H1 (cell line): Measurements from ENCODE around the gene ERVFRD-1. TPM values are rescaled to one million over a fixed set of nuclear protein-coding genes. Genes with fewer than 3 reads are reported as not detected.

Experiments used
- CTCF ChIA-PET: fragments of 300-600 bp; sonication (Branson Sonifier 250); formaldehyde crosslinking; loops from one replicate; lab custom pipeline; 2021; ENCODE audit not compliant: partially characterized antibody; lab: Charles Lee
- POLR2A ChIA-PET: fragments of 300-600 bp; sonication (Branson Sonifier 250); formaldehyde crosslinking; loops from one replicate; lab custom pipeline; 2021; ENCODE audit warnings: inconsistent platforms; ENCODE audit not compliant: partially characterized antibody; lab: Charles Lee
- DNase-seq, 2 experiments: peaks; one replicate each; pipeline versions ENCODE4 v3.0.0 to v3.0.0-alpha.2; 2010 to 2022; ENCODE audit warnings: low spot score in 2 of 2, low read depth in 1 of 2, mixed read lengths in 1 of 2
- FAIRE-seq: peaks from 2 replicates; lab custom pipeline; 2011; peaks lifted over from hg19 to GRCh38; lab: Jason Lieb, UNC
- H2AFZ ChIP-seq: 2 replicates; pipeline ENCODE4 v1.8.1; 2012; ENCODE audit warnings: low read length, inconsistent platforms
- H2AK5ac ChIP-seq: 2 replicates; pipeline ENCODE4 v1.6.1; 2013; ENCODE audit warnings: low read depth, low read length
- H2BK120ac ChIP-seq: replicated peaks from 2 replicates; pipeline ENCODE3; 2013; ENCODE audit warnings: low read depth, low read length, inconsistent platforms
- H2BK12ac ChIP-seq: 2 replicates; pipeline ENCODE4 v1.6.1; 2013; ENCODE audit warnings: low read depth, low read length
- H2BK15ac ChIP-seq: 2 replicates; pipeline ENCODE4 v1.6.1; 2013; ENCODE audit warnings: low read length
- H2BK20ac ChIP-seq: 2 replicates; pipeline ENCODE4 v1.6.1; 2013; ENCODE audit warnings: low read length
- H2BK5ac ChIP-seq: 2 replicates; pipeline ENCODE4 v1.6.1; 2013; ENCODE audit warnings: low read depth, low read length
- H3K14ac ChIP-seq: 2 replicates; pipeline ENCODE4 v1.6.1; 2013; ENCODE audit warnings: inconsistent platforms; ENCODE audit not compliant: insufficient read length
- H3K18ac ChIP-seq: 2 replicates; pipeline ENCODE4 v1.6.1; 2013; ENCODE audit warnings: low read length; ENCODE audit errors: extremely low read depth
- H3K23ac ChIP-seq: 2 replicates; pipeline ENCODE4 v1.6.1; 2013; ENCODE audit warnings: inconsistent platforms; ENCODE audit not compliant: insufficient read length
- H3K23me2 ChIP-seq: 2 replicates; pipeline ENCODE4 v1.6.1; 2013; ENCODE audit warnings: low read depth, low read length
- H3K27ac ChIP-seq: 2 replicates; pipeline ENCODE4 v1.6.1; 2011; ENCODE audit warnings: low read depth, low read length, inconsistent platforms
- H3K27me3 ChIP-seq, 4 experiments: replicated peaks in 1 of 4; 1 replicate in 1 of 4; 2 replicates in 3 of 4; pipeline versions ENCODE4 v1.6.1 to v1.8.1; 2011 to 2013; ENCODE audit warnings: low read length in 3 of 4, mild to moderate bottlenecking in 3 of 4, inconsistent platforms in 2 of 4, mixed read lengths in 2 of 4, moderate library complexity in 1 of 4; ENCODE audit not compliant: control insufficient read depth in 3 of 4, insufficient read depth in 3 of 4; ENCODE audit errors: extremely low read depth in 1 of 4
- H3K36me3 ChIP-seq, 4 experiments: 2 replicates each; pipeline versions ENCODE4 v1.6.1 to v1.8.1; 2011 to 2013; ENCODE audit warnings: mild to moderate bottlenecking in 4 of 4, low read length in 3 of 4, moderate library complexity in 2 of 4, control low read depth in 1 of 4, inconsistent platforms in 1 of 4; ENCODE audit not compliant: insufficient read depth in 4 of 4, control insufficient read depth in 2 of 4
- H3K4ac ChIP-seq: replicated peaks from 2 replicates; pipeline ENCODE3; 2013; ENCODE audit warnings: low read length, low read depth, mixed read lengths, inconsistent platforms; ENCODE audit not compliant: insufficient read length
- H3K4me1 ChIP-seq, 4 experiments: replicated peaks in 1 of 4; 1 replicate in 1 of 4; 2 replicates in 3 of 4; pipeline versions ENCODE4 v1.6.1 to v1.8.1; 2011 to 2013; ENCODE audit warnings: low read length in 3 of 4, inconsistent platforms in 2 of 4, mixed read lengths in 1 of 4; ENCODE audit not compliant: insufficient read depth in 4 of 4, control insufficient read depth in 3 of 4
- H3K4me2 ChIP-seq, 2 experiments: 2 replicates each; pipeline versions ENCODE4 v1.6.1 to v1.8.1; 2011 to 2013; ENCODE audit warnings: low read depth in 2 of 2, low read length in 2 of 2, control low read depth in 1 of 2, inconsistent platforms in 1 of 2, mild to moderate bottlenecking in 1 of 2; ENCODE audit not compliant: insufficient read depth in 1 of 2
- H3K4me3 ChIP-seq, 4 experiments: fragments of 200-600, 300-600 bp in 1 of 4; sonication (generic), shearing (Covaris generic), sonication (Bioruptor Twin) in 1 of 4; 2 replicates each; pipeline versions ENCODE4 v1.5.1 to v1.8.1; 2011 to 2016; ENCODE audit warnings: low read length in 4 of 4, low read depth in 3 of 4, control low read depth in 2 of 4, inconsistent platforms in 2 of 4, mild to moderate bottlenecking in 2 of 4, mixed read lengths in 1 of 4, moderate library complexity in 1 of 4; ENCODE audit not compliant: insufficient read depth in 2 of 4; ENCODE audit errors: extremely low read depth in 1 of 4
- H3K56ac ChIP-seq: replicated peaks from 2 replicates; pipeline ENCODE3; 2013; ENCODE audit warnings: low read depth, mild to moderate bottlenecking, mixed read lengths, low read length, inconsistent platforms; ENCODE audit not compliant: insufficient read length
- H3K79me1 ChIP-seq: 2 replicates; pipeline ENCODE4 v1.6.1; 2013; ENCODE audit warnings: low read depth, low read length, control low read depth
- H3K79me2 ChIP-seq, 2 experiments: 2 replicates each; pipeline versions ENCODE4 v1.6.1 to v1.8.1; 2012 to 2013; ENCODE audit warnings: low read length in 2 of 2, mild to moderate bottlenecking in 2 of 2, inconsistent platforms in 1 of 2; ENCODE audit not compliant: insufficient read depth in 2 of 2, control insufficient read depth in 1 of 2
- H3K9ac ChIP-seq, 4 experiments: replicated peaks in 1 of 4; 1 replicate in 1 of 4; 2 replicates in 3 of 4; pipeline versions ENCODE4 v1.6.1 to v1.8.1; 2011 to 2013; ENCODE audit warnings: low read depth in 3 of 4, low read length in 3 of 4, control low read depth in 2 of 4, mild to moderate bottlenecking in 2 of 4, moderate library complexity in 2 of 4, inconsistent platforms in 1 of 4; ENCODE audit errors: extremely low read depth in 1 of 4
- H3K9me3 ChIP-seq, 2 experiments: 2 replicates each; pipeline versions ENCODE4 v1.6.1 to v1.8.1; 2012 to 2013; ENCODE audit warnings: mild to moderate bottlenecking in 2 of 2, moderate library complexity in 2 of 2, control low read depth in 1 of 2, inconsistent platforms in 1 of 2, low read depth in 1 of 2, low read length in 1 of 2, mixed read lengths in 1 of 2; ENCODE audit not compliant: insufficient read depth in 2 of 2
- H4K20me1 ChIP-seq, 2 experiments: replicated peaks in 1 of 2; 2 replicates each; pipeline versions ENCODE3 to v1.8.1; 2011 to 2013; ENCODE audit warnings: inconsistent platforms in 2 of 2, low read length in 2 of 2, mild to moderate bottlenecking in 1 of 2; ENCODE audit not compliant: insufficient read depth in 2 of 2, control insufficient read depth in 1 of 2
- H4K5ac ChIP-seq: 2 replicates; pipeline ENCODE4 v1.6.1; 2013; ENCODE audit warnings: low read length, low read depth, mixed read lengths, inconsistent platforms; ENCODE audit not compliant: insufficient read length
- H4K8ac ChIP-seq: 2 replicates; pipeline ENCODE4 v1.8.0; 2013; ENCODE audit warnings: mild to moderate bottlenecking, moderate library complexity, low read length, inconsistent platforms; ENCODE audit not compliant: insufficient read depth; ENCODE audit errors: extremely low read depth
- H4K91ac ChIP-seq: replicated peaks from 2 replicates; pipeline ENCODE3; 2013; ENCODE audit warnings: low read length, mixed read lengths, inconsistent platforms; ENCODE audit not compliant: insufficient read length
- POLR2A ChIP-seq, 2 experiments: IDR thresholded peaks; 1 replicate in 1 of 2; 2 replicates in 1 of 2; pipeline ENCODE4 v1.6.1; 2011; ENCODE audit warnings: low read depth in 2 of 2, low read length in 2 of 2, mild to moderate bottlenecking in 2 of 2; ENCODE audit errors: control extremely low read depth in 1 of 2
- WGBS, 2 experiments: shearing (Covaris generic) in 1 of 2; methylation state at CpG; one replicate each; pipeline versions ENCODE4 v1.1.6 to v1.1.7; 2013 to 2015; ENCODE audit warnings: low lambda C conversion rate in 2 of 2, mixed read lengths in 2 of 2, inconsistent platforms in 1 of 2, low coverage in 1 of 2, missing lambda C conversion rate in 1 of 2; ENCODE audit not compliant: insufficient replicate concordance in 2 of 2, insufficient coverage in 1 of 2, insufficient read length in 1 of 2; ENCODE audit errors: extremely low coverage in 1 of 2, missing lambda C conversion rate in 1 of 2; 5-methylcytosine and 5-hydroxymethylcytosine counted together
- polyA plus RNA-seq, 7 experiments: library from polyadenylated mRNA; depleted of rRNA in 3 of 7; stranded (reverse) in 5 of 7; unstranded in 2 of 7; fragments of >200 nt in 5 of 7; fragments of 200-250 nt in 2 of 7; gene quantifications; 1 replicate in 5 of 7; 2 replicates in 1 of 7; 4 replicates in 1 of 7; pipeline versions ENCODE4 v1.2.1 to v1.2.3, GENCODE V29; 2011 to 2013; ENCODE audit warnings: missing spikeins in 2 of 7, mixed read lengths in 2 of 7
- total RNA-seq: library from RNA; stranded (reverse); fragmentation: NEBNext Ultra II Directional; extraction: Animal tissue kit (Norgen Biotek cat#: 25700); gene quantifications from 2 replicates; pipeline ENCODE4 v1.2.1, GENCODE V29; 2021

ERVFRD-1 gene
- total and polyA plus RNA-seq, 2 of the 8 experiments (the other 6 are each of a cell fraction or from before 2014, with no cell fraction given): not detected

DNA sequence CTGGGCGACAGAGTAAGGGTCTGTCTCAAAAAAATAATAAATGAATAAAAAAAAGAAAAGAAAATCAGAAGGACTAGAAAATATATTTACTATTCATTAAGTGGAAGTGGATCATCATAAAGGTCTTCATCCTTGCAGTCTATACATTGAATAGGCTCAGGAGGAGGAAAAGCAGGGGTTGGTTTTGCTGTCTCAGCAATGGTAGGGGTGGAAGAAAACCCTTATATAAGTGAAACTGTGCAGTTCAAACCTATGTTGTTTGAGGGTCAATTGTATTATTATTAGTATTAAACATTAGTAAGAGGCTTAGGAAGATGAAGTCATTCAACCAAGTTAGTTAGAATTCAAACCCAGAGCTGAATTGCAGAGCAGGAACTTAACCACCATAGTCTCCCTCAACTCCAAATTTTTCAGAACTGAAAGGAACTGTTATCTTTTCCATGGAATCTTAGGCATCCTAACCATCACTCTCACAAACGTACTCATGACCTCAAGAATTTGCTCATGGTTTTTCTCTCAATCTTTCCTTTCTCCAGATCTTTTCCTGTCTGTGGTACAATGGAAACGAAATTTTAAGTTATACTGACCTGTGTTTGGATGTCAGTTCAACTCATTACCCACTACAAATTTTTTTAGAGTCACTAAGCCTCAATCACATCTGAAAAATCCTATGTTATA lies 25.6 kb downstream of the ERVFRD-1 start:
- H3K36me3 ChIP-seq: no peaks in the 10 kb centered on the region
- H2BK12ac ChIP-seq: no peak overlapping the region
- H3K23me2 ChIP-seq: no peaks in the 10 kb centered on the region
- no peak overlapping the region for H2BK15ac ChIP-seq
- CTCF ChIA-PET: interaction anchor here (1.2 to 1.5 kb wide), 4 partner anchors 9 to 414 kb away, joined by 3 to 4 read pairs (median 3); no protein-coding TSS in a partner anchor
- no peaks in the 10 kb centered on the region for H3K27me3 ChIP-seq
- H2BK20ac ChIP-seq: no peak overlapping the region
- no peaks in the 10 kb centered on the region for H3K79me1 ChIP-seq
- H2BK5ac ChIP-seq: no peak overlapping the region
- H4K91ac ChIP-seq: no peak overlapping the region
- no peak overlapping the region for H2AFZ ChIP-seq
- H3K79me2 ChIP-seq: no peaks in the 10 kb centered on the region
- no peak overlapping the region for H3K14ac ChIP-seq
- no peak for DNase-seq
- no peak overlapping the region for H3K18ac ChIP-seq
- H4K8ac ChIP-seq: no peak overlapping the region
- H3K4me2 ChIP-seq: no peak overlapping the region
- H4K5ac ChIP-seq: no peak overlapping the region
- no peaks in the 10 kb centered on the region for H3K9me3 ChIP-seq
- H3K4me1 ChIP-seq: no peaks in the 10 kb centered on the region
- POLR2A ChIA-PET: interaction anchor here (1.6 kb wide), 1 partner anchor 78 kb away, joined by 3 read pairs; no protein-coding TSS in a partner anchor
- no peak overlapping the region for H3K9ac ChIP-seq
- no peak for FAIRE-seq
- H3K4ac ChIP-seq: no peak overlapping the region
- H3K4me3 ChIP-seq: no peak overlapping the region
- no peak overlapping the region for H2BK120ac ChIP-seq
- no peak overlapping the region for H3K56ac ChIP-seq
- WGBS, 2 experiments: 83% methylated on average over 3 of the region's 3 CpGs; no CpG with 5 or more reads in 1 of the 2 experiments
- H4K20me1 ChIP-seq: no peaks in the 10 kb centered on the region
- H3K23ac ChIP-seq: no peak overlapping the region
- no peak overlapping the region for H3K27ac ChIP-seq
- H2AK5ac ChIP-seq: no peak overlapping the region
- TF ChIP-seq POLR2A (IDR thresholded peaks at IDR 0.05; ENCODE audit: control extremely low read depth in 1 of 2, low read depth in 2 of 2, low read length in 2 of 2): no peak
